GM21717 (cell line): ENCODE measurements around the gene MSH2.

Experiments
- ATAC-seq: cut with Tn5 transposase; IDR thresholded peaks from one replicate; pipeline ENCODE4 v1.9.1; 2021; ENCODE audit warnings: mild to moderate bottlenecking, moderate library complexity; ENCODE audit not compliant: unreplicated experiment

The MSH2 gene

GRCh38 chr2:47471429-47472116 lies 68.6 kb downstream of the MSH2 start:
- no peak for ATAC-seq

GRCh38 chr2:47479863-47480262 lies 76.9 kb downstream of the MSH2 start:
- no peak for ATAC-seq

- ATAC-seq, result no peak
Observed at GRCh38 chr2:47483191-47483590, 80.2 kb downstream of the MSH2 start.

- ATAC-seq, result no peak
Observed at GRCh38 chr2:47484396-47484795, 81.4 kb downstream of the MSH2 start.

GRCh38 chr2:47485177-47485576 lies 82.2 kb downstream of the MSH2 start:
- no peak for ATAC-seq

GRCh38 chr2:47485751-47486300 lies 82.9 kb downstream of the MSH2 start:
- no peak for ATAC-seq

GRCh38 chr2:47486841-47487497 lies 84.0 kb downstream of the MSH2 start:
- ATAC-seq, result peak; percentile 83

- ATAC-seq, result no peak
Observed at GRCh38 chr2:47487498-47487875, 84.5 kb downstream of the MSH2 start.

GRCh38 chr2:47488870-47489584 lies 86.1 kb downstream of the MSH2 start:
- no peak for ATAC-seq

GRCh38 chr2:47490406-47490805 lies 87.5 kb downstream of the MSH2 start:
- ATAC-seq, result no peak

- no peak for ATAC-seq
Observed at GRCh38 chr2:47493317-47494035, 90.5 kb downstream of the MSH2 start.

GRCh38 chr2:47494267-47495130 lies 91.5 kb downstream of the MSH2 start:
- no peak for ATAC-seq

- ATAC-seq, result no peak
Observed at GRCh38 chr2:47497843-47498460, 95.0 kb downstream of the MSH2 start.

- ATAC-seq, result no peak
Observed at GRCh38 chr2:47499093-47499492, 96.1 kb downstream of the MSH2 start.

- no peak for ATAC-seq
Observed at GRCh38 chr2:47499621-47500309, 96.8 kb downstream of the MSH2 start.

GRCh38 chr2:47501374-47502200 lies 98.6 kb downstream of the MSH2 start:
- ATAC-seq, result no peak

- peak; percentile 68 for ATAC-seq
Observed at GRCh38 chr2:47502498-47502897, 99.5 kb downstream of the MSH2 start.

- ATAC-seq, result no peak
Observed at GRCh38 chr2:47503481-47504070, 100.6 kb downstream of the MSH2 start.
